Stomach (tissue), 9 donors: ENCODE measurements around the gene IL32. TPM values are rescaled to one million over a fixed set of nuclear protein-coding genes. Genes with fewer than 3 reads are reported as not detected.
A peak's percentile ranks its signal among the peaks of the same experiment; 100 is the strongest.

Experiments used
- DNase-seq, 2 donors: peaks; one replicate each; pipeline versions ENCODE4 v3.0.0 to v3.0.0-alpha.2; 2013 to 2019
- H3K27ac ChIP-seq, 5 donors: fragments of 200-600 bp in 4 of 5; sonication (generic) in 4 of 5; one replicate each; pipeline ENCODE4 v1.5.1; 2013 to 2019; ENCODE audit warnings: mild to moderate bottlenecking in 1 of 5, moderate library complexity in 1 of 5
- H3K27me3 ChIP-seq, 3 donors: fragments of 200-600 bp; sonication (generic); one replicate each; pipeline ENCODE4 v1.5.1; 2017 to 2019; ENCODE audit warnings: mixed run types in 1 of 3
- H3K36me3 ChIP-seq, 4 donors: fragments of 200-600 bp; sonication (generic); 1 replicate in 3 of 4; 2 replicates in 1 of 4; pipeline ENCODE4 v1.5.1; 2016 to 2019
- H3K4me1 ChIP-seq, 4 donors: fragments of 200-600 bp; sonication (generic); one replicate each; pipeline ENCODE4 v1.5.1; 2016 to 2019
- H3K4me3 ChIP-seq, 4 donors: fragments of 200-600 bp; sonication (generic) in 3 of 4; one replicate each; pipeline ENCODE4 v1.5.1; 2016 to 2019; ENCODE audit warnings: mild to moderate bottlenecking in 1 of 4
- H3K9me3 ChIP-seq, 4 donors: fragments of 200-600 bp; sonication (generic); one replicate each; pipeline ENCODE4 v1.5.1; 2016 to 2019
- CTCF ChIP-seq, 7 experiments: fragments of 450-650 bp in 4 of 7; fragments of 200-600 bp in 3 of 7; sonication (generic) in 3 of 7; IDR thresholded peaks; one replicate each; pipeline ENCODE4 v1.5.1; 2016 to 2019; ENCODE audit warnings: antibody characterized with exemption in 7 of 7, control low read depth in 2 of 7, mild to moderate bottlenecking in 1 of 7
- EP300 ChIP-seq: sonication (generic); formaldehyde crosslinking; IDR thresholded peaks from one replicate; pipeline ENCODE4 v1.6.1; 2017; ENCODE audit warnings: antibody characterized with exemption
- POLR2A ChIP-seq, 4 donors: fragments of 450-650 bp; IDR thresholded peaks; one replicate each; pipeline ENCODE4 v1.6.1; 2016; ENCODE audit warnings: antibody characterized with exemption in 4 of 4, control low read depth in 2 of 4, mild to moderate bottlenecking in 1 of 4, moderate library complexity in 1 of 4
- POLR2AphosphoS5 ChIP-seq, 3 donors: sonication (generic); formaldehyde crosslinking; IDR thresholded peaks; one replicate each; pipeline ENCODE4 v1.6.1; 2016; ENCODE audit warnings: antibody characterized with exemption in 3 of 3
- WGBS, 5 donors: extraction: QIAGEN DNeasy Blood & Tissue Kit in 3 of 5; methylation state at CpG; one replicate each; pipeline versions ENCODE4 v1.1.5 to v1.1.7; 2013 to 2018; 5-methylcytosine and 5-hydroxymethylcytosine counted together
- intact Hi-C: fragments of 100-400 bp; cut with DNase I; formaldehyde crosslinking; loops from one replicate; pipeline ENCODE4 v1.15.1; 2023; ENCODE audit warnings: low total_unique reads
- polyA plus RNA-seq, 3 donors: library from polyadenylated mRNA; stranded (reverse); fragments of 200-250 nt; gene quantifications; one replicate each; pipeline ENCODE4 v1.2.3, GENCODE V29; 2013
- total RNA-seq, 5 donors: library from RNA; depleted of rRNA; stranded (reverse); fragments of >200 nt; gene quantifications; one replicate each; pipeline versions ENCODE4 v1.1.0 to v1.2.3, GENCODE V29; 2014 to 2016
- donor health status: healthy with polysubstance abuse.
- donor health status: Bipolar disorder and iron deficiency.
- donor health status: healthy.

Gene IL32
- total and polyA plus RNA-seq, 8 donors: 9.9 to 504 (median 75.7) TPM

- H3K27ac ChIP-seq: peak overlapping the region in 3 of 5 donors; percentile 29 to 73 (median 59)
Observed at GRCh38 chr16:3046641-3047386, 18.6 kb upstream of the IL32 start.

GRCh38 chr16:3047387-3047720 is 18.1 kb upstream of the IL32 start:
- Histone ChIP-seq H3K4me3 (peak overlapping the region in 1 of 4 donors; percentile 57), H3K9me3 (no peaks in the 10 kb centered on the region), H3K27me3 (peaks cover 19 to 97% (median 71%) of the 10 kb centered on the region in 3 donors), H3K27ac (peak overlapping the region in 1 of 5 donors; percentile 73), H3K36me3 (no peaks in the 10 kb centered on the region), H3K4me1 (peaks cover 23 to 27% (median 25%) of the 10 kb centered on the region in 4 donors)
- intact Hi-C loops: no loop called here
- TF ChIP-seq EP300: no peak
- 11 to 22% (median 13%) methylated on average over 4 to 13 of the region's 13 CpGs for WGBS, 5 donors
- no peak for DNase-seq

More at GRCh38 chr16:3046641-3047386, 18.6 kb upstream of the IL32 start:
- Histone ChIP-seq H3K27me3 (peaks cover 19 to 98% (median 71%) of the 10 kb centered on the region in 3 donors), H3K4me3 (peak overlapping the region; percentile 46 to 69 (median 52)), H3K36me3 (no peaks in the 10 kb centered on the region), H3K9me3 (no peaks in the 10 kb centered on the region), H3K4me1 (peaks cover 23 to 27% (median 25%) of the 10 kb centered on the region in 4 donors)
- intact Hi-C loops: no loop called here
- TF ChIP-seq CTCF (IDR thresholded peaks at IDR 0.05) (no peak), POLR2AphosphoS5 (IDR thresholded peaks at IDR 0.05) (no peak), EP300 (no peak), POLR2A (IDR thresholded peaks at IDR 0.05) (no peak)
- DNase-seq: no peak
- 1 to 4% (median 2%) methylated on average over 12 to 53 of the region's 54 CpGs for WGBS, 5 donors

- WGBS, 5 donors: 74 to 85% (median 83%) methylated on average over 19 to 26 of the region's 26 CpGs
- Histone ChIP-seq H3K4me1 (peaks cover 22 to 31% (median 23%) of the 10 kb centered on the region in 4 donors), H3K36me3 (peaks cover 0 to 12% (median 0%) of the 10 kb centered on the region in 4 donors), H3K4me3 (peak overlapping the region in 2 of 4 donors; percentile 16 to 25), H3K27me3 (peaks cover 13 to 71% (median 48%) of the 10 kb centered on the region in 3 donors), H3K9me3 (no peaks in the 10 kb centered on the region), H3K27ac (peak overlapping the region in 1 of 5 donors; percentile 48)
- TF ChIP-seq POLR2AphosphoS5 (IDR thresholded peaks at IDR 0.05) (no peak), POLR2A (IDR thresholded peaks at IDR 0.05) (no peak), EP300 (no peak), CTCF (IDR thresholded peaks at IDR 0.05) (no peak)
- intact Hi-C loops: no loop called here
- DNase-seq: no peak
Observed at GRCh38 chr16:3049921-3050481, 15.4 kb upstream of the IL32 start.

GRCh38 chr16:3050487-3050886 is 15.0 kb upstream of the IL32 start:
- TF ChIP-seq EP300 (no peak), POLR2AphosphoS5 (IDR thresholded peaks at IDR 0.05) (no peak), POLR2A (IDR thresholded peaks at IDR 0.05) (no peak), CTCF (IDR thresholded peaks at IDR 0.05) (no peak)
- Histone ChIP-seq H3K27me3 (peaks cover 12 to 66% (median 44%) of the 10 kb centered on the region in 3 donors), H3K27ac (peak overlapping the region in 2 of 5 donors; percentile 20 to 59), H3K36me3 (peaks cover 0 to 12% (median 0%) of the 10 kb centered on the region in 4 donors), H3K4me3 (peak overlapping the region in 2 of 4 donors; percentile 16 to 25), H3K4me1 (peaks cover 17 to 31% (median 19%) of the 10 kb centered on the region in 4 donors), H3K9me3 (no peaks in the 10 kb centered on the region)
- no peak for DNase-seq
- intact Hi-C loops: no loop called here
- 65 to 76% (median 68%) methylated on average over 5 of the region's 5 CpGs for WGBS, 5 donors
